GM18517 (cell line): ENCODE results near the gene NABP1.
A peak's percentile ranks its signal among the peaks of the same experiment; 100 is the strongest.
"Not testable (repeated sequence)": the region's sequence is repeated elsewhere in the genome, so short reads cannot be mapped to it uniquely, and the experiment has no call there.

Experiments
- ATAC-seq: cut with Tn5 transposase; IDR thresholded peaks from one replicate; pipeline ENCODE4 v1.9.1; 2021; ENCODE audit warnings: mild to moderate bottlenecking, moderate library complexity; ENCODE audit not compliant: unreplicated experiment

The NABP1 gene, protein sequence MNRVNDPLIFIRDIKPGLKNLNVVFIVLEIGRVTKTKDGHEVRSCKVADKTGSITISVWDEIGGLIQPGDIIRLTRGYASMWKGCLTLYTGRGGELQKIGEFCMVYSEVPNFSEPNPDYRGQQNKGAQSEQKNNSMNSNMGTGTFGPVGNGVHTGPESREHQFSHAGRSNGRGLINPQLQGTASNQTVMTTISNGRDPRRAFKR

DNA sequence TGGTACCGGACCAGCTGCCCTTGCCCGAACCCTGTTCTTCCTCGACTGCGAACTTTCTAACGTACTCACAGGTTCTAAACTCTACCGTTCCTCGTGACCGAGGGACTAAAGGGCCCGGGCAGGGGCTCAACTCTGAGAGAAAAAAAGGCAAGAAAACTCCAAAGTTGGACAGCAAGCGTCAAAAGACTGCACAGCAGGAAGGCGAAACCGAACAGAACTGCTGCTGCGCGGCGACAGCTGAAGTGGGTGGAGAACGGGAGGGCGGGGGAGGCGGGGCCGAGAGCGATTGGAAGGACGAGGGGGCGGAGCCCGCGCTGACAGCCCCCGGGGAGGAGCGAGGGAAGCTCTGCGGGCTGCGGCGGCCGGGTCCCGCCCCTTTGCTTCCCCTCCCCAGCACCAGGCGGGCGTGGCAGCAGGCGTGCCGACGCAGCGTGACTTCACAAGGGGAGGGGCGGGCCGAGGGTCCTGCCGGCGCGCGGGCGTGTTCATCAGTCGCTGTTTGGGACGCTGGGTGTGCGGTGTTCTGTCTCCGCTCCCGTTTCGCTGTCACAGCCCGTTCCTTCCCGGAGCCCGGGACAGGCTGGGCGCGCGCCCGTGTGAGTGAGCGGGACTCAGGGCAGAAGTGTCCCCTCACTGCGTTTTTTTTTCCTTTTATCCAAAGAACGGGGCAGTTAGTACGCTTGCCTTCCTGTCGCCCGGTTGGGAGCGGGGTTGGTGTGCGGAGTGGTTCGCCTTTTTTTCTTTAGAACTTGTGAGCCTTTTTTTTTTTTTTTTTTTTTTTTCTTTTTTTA, at the start of gene NABP1:
TSS of gene NABP1 (plus strand) at position 491 of the 791 bp plus-strand sequence. CDS start 479 bp downstream, outside the sequence.
- peak; percentile 45 for ATAC-seq

DNA sequence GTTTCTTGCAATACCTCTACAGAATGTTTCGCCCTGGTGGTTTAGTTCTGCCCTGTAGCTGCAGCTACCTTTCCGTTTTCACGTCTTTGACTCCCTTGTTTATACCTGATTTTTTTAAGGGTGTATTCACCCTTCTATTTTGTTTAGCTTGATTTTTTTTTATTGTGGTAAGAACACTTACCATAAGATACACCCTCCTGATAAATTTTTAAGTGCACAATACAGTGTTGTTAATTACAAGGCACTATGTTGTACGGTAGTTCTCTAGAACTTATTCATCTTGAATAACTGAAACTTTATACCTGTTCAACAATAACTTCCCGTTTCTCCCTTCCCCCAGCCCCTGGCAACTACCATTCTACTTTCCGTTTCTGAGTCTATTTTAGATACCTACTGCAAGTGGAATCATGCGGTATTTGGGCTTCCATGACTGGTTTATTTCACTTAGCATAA, 48.9 kb upstream of the NABP1 start:
- no peak for ATAC-seq

DNA sequence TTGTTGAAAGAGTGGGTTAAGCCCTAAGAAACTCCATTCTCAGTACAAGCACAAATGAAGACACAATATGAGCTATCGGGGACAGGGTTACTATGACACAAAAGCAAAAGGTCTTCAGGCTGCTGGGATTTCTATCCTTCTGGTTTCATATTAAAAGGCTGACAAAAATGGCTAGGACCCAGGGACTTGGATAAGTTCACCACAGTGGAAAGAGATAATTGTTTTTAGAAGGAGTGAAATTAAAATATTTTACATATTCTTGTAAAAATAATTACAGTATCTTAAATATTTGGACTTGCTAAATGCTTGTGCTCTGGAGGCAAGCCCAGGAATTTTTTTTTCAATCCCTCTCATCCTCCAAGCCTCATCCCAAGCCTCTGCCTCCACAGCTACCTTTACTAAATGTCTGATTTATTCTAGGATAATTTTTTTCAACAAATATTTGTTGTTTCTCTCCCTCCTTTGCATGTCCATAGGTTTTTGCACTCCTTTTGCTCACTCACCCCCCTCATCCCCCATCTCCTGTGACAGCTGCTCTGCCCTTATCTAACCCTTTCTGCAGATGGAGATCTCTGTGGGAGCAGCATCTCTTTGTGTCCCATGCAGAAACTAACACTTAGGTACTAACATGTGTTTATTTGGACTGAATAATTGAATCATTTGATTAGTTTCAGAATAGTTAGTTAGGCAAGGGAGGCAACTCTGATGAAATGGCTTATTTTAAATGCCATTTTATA, 47.8 kb upstream of the NABP1 start:
- ATAC-seq = no peak

DNA sequence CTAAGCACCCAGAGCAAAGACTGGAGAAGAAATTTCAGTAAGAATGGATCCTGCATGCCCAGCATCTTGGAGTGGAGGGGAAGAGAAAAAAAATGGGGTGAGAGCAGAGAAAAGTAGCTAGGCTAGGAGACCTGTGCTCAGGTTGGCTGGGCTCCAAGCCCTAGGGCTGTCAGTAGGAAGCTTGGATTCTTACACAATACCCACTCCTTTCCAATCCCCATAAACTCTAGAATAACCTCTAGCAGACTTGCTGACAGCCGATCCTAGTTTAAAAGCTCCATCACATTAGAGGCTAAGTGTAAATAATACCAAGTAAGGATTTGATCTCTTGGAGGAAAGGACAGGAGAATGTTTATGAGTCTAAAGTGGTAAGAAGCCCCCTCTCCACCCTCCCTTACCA, 46.2 kb upstream of the NABP1 start:
- ATAC-seq = no peak

DNA sequence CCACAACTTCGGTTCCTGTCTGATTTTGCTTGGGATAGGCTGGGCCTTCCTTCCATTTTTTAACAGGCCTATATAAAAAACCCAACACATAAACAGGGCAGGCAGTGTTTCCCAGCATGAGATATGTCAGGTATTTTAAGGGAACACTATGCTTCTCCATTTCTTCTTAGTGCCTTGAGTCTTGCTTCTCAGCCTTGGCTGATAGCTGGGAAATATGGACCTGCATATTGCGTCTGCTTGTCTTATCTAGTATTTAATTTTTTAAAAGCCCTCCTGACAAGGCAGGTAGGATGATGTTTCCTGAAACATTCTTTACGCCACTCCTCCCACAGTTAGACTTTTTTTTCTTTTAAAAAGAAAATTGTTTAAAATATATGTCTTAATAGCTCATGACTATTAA, 45.5 kb upstream of the NABP1 start:
- no peak for ATAC-seq

DNA sequence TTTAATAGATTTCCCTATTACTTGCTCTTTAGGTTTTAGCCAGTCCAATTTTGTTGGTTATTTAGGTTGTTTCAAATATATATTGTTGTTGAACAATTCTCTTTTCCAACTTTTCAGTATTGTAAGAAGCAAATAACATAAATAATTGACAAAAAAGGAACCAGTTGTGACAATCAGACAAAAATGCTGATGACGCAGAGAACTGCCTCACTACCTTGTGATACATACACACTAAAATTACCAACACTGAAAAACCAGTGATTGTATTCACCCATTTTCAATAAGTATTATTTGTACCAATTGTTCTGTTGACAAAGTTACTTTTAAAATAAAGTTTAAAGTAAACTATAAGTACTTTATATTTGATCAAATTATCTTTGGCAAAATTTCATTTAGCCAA, 43.1 kb upstream of the NABP1 start:
- no peak for ATAC-seq

DNA sequence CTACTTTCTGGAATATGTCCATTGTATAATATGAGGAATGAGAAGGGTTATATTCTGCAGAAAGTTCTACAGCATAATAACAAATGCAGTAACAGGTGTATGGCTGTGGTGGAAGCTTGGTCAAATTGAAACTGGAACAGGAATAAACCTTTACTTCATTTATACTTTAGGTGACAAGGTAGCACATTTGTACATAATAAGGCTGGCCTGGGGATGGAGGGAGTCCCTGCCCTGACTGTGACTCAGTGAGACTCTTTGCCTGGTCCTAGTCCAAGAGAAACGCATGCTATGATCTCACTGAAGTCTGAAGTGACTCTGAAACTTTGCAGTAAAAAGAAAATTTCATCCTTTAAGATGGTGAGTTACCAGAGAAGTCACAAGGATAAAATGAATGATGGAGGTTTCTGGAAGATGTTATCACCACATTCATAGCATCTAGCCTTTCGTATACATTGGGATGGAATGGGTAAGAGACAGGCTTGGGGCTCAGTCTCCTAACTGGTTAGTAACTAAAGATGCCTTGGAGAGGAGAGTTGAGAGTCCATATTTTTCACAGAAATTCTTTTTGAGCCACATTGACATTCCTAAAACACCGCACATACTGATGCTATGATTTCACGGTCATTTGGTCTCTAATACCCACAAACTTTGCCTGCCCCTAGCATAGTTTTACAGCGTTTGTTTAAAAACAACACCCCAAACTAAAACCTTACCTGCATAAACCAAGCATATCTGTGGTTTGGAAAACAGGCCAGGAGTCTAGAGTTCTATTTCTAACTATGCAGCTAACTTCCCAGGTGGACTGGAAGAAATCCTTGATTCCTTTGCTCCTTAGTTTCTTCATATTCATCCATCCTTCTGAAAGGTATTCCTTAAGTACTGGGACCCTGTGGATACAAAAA, 42.4 kb upstream of the NABP1 start:
- peak; percentile 91 for ATAC-seq

DNA sequence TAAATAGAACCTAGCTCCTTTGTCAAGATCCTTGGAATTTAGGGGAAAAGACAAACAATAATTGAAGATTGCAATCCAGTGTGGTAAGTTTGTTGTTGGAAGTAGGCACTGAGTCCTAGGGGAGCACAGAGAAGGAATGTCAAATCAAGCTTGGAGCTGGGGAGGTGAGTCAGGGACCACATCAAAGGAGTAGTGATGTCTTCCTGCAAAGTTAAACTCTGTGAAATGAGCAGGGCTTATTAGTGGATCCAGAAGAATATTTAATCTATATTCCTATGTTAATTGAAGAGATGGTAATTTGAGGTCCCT, 41.7 kb upstream of the NABP1 start:
- no peak for ATAC-seq

DNA sequence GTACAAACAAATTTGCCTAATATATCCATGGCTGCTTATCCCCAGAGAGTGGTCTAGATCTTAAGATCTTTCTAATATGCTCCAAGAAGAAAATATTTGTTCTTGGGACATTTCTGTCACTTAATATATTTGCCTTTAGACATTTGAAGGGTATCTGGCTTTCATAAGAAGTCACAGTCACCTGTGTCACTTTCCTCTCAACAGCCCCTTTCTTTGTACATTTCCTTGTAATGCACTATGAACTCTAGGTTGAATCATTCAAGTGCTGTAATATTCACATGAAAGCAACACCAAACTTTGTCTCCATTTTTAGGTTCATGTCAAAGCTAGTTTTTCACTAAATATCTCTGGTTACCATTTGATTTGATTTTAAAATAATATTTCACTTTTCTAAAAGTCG, 41.4 kb upstream of the NABP1 start:
- ATAC-seq = no peak

DNA sequence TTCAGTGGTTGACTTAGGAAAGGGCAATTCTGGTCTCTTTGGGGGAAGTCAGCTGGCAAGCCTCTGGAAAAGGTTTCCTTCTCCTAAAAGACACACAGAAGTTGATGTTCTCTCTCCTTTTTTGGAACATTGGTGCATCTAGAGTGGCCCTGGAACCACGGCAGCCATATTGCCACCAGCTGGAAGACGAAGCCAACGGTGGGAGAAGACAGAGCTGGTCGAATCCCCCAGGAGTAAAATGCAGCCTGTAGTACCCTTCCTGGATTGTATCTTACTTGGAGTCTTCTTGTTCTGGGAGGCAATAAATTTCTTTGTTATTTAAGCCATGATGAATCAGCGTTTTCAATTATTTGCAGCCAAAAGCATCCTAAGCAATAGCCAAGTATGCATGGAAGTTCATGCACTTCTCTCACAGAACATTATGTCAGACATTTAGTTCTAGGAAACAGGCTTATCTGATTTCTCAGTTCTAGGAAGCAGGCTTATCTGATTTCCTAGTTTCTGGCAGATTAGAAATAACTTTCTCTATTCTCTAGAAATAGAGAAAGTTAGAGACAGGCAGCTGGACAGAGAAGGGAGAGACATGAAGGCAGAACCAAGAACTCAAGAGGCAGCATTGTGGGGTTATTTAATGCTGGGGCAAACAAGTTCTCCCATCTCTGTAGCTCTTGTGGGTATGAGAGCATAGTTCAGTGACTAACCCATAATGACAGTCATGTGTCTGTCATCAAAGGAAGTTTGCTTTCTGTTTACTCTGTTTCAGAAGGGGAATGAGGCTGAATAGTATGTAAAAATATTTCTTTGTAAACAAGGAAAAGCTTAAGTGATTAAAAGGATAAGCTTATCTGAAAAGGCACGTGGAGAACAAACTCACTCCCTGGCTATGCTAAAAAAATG, 40.5 kb upstream of the NABP1 start:
- peak; percentile 73 for ATAC-seq

DNA sequence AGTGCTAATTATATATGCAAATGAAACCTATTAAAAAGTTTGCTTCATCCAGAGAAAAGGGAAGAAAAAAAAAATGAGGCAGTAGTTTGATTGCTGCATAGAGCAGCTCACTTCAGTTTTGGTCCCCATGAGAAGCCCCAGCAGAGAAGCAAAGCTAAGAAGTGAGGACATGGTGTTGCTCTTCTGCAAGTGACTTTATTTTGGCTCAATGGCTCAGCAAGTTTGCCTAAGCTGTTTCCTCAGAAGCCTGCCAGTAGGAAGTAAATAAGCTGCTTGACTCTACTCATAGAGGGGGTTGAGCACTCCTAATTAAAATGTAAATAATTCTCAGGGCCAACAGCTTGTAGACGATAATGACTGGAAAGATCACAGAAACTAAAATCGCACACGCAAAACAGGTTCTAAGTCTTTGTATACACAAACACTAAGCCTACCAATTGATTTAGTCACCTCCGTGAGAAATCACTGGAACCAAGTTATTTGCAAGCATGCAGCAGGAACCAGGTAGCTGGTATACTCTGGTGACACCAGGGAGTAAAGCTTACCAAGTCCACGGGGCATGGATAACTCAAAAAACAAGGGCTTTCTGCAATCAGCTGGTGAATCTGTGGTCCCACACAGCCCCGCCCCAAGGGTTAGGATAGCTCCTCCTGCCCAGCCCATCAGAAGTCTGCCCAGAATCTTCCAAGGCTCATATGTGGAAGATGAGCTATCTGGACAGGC, 39.7 kb upstream of the NABP1 start:
- peak; percentile 4 for ATAC-seq

DNA sequence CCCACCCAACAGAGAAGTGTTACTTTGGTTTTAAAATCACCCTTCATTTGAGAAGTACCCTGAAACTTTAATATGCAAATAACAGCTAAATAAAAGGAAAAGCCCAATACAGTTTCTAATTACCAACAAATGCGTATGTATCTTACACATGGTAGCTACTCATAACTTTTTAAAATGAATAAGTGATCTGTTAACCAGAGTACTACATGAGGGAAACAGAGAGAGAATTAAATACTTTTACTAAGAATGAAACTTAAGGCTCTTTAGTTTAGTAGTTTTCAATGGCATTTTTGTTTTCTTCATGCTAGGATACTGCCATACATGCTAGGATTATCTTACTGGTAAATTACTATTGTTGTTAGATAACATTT, 39.1 kb upstream of the NABP1 start:
- ATAC-seq = no peak

DNA sequence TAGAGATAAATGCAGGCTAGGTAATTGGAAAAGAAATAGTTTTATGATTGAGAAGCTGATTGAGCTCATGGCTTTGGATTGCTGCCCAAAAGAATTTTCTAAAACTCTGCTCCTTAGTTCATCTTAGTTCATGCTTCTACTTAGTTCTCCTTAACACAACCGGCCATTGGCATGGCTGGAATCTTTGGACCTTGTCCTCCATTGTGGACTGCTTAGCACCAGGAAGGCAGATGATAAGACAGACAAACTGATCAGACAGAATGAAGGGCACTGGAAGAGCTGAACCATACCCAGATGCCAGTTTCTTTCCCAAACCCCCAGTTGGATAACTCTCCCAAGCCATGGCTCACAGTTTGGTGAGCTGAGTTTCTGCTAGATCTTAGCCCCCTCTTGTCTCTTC, 36.3 kb upstream of the NABP1 start:
- no peak for ATAC-seq

DNA sequence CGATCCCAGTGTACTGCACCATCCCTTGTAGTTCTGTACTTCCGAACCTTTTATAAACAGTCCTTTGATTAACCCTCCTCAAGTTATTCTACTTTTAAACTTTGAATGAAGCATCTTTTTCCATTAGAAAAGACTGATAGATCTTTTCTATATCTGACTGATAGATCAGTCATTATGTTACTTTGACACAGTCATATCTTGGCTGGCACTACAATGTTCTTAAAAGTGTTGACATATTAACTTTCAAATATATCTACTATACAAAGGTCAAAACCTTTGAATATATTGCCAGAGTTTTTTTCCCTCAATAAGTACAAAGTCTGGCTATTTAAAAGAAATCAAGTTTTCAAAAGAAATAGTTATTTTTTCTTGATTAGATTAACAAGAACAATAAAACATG, 35.4 kb upstream of the NABP1 start:
- no peak for ATAC-seq

DNA sequence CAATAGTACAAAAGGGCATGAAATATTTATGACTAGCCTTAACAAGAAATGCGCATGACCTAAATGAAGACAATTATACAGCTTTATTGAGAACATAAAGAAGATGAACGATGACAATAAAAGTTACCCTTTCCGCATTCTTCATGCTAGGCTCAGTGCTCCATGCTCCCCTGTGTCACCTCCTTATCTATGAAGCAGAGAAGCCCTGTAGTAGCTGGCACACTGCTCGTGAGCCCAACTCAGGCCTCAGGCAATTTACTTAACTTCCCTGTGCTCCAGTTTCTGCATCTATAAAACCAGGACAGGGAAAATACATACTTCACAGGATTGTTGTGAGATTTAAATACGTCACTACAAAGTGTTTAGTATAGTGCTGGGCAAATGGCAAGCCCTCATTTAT, 34.5 kb upstream of the NABP1 start:
- ATAC-seq = no peak

DNA sequence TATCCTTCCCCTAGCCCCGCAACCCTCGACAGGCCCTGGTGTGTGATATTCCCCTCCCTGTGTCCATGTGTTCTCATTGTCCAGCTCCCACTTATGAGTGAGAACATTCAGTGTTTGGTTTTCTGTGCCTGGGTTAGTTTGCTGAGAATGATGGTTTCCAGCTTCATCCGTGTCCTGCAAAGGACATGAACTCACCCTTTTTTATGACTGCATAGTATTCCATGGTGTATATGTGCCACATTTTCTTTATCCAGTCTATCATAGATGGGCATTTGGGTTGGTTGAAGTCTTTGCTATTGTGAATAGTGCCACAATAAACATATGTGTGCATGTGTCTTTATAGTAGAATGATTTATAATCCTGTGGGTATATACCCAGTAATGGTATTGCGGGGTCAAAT, 33.3 kb upstream of the NABP1 start:
- ATAC-seq = not testable (repeated sequence)

DNA sequence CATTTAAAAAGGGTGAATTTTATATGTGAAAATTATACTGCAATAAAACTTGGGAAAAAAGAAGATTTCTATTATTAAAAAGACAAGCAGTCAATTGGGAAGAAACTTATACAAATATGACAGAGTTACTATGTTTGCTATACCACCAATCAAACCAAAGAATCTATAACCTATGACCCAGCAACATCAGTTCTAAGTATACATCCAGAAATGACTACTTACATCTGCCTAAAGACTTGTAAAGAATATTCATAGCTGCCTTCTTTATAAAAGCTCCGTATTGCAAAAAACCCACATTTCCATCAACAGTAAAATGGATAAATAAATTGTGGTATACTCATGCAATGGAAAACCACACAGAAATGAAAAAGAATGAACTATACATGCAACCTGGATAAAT, 32.9 kb upstream of the NABP1 start:
- no peak for ATAC-seq

DNA sequence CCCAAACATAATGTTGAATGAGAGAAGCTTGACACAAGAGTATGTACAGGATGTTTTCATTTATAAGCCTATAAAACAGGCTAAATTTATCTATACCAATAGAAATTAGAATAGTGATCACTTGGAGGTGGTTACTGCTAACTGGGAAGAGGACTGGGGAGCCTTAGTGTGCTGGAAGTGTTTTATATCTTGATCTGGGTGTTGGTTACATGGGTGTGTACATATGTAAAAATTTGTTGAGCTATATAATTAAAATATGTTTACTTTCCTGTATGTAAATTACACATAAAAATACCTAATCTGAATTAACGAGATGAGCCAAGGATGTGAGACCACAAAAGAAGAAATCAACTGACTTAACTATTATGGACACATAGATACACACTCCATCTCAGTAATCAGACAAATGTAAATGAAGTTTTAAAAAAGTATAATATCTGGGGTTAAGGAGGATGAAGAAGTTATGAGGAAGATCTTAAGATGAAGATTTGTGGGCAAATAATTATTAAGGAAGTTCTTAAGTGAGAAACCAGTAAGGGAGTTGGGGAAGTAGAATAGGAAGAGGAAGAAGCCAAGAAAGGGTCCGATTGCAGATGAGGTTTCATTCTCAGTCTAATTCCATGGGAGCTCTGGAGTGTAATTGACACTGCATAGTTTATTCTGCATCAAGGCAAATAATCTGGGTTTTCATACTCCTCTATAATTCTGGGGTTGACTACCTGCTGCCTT, 32.3 kb upstream of the NABP1 start:
- no peak for ATAC-seq
